Measurements from ENCODE around the gene IFT81. TPM values are rescaled to one million over a fixed set of nuclear protein-coding genes. Genes with fewer than 3 reads are reported as not detected.
A peak's percentile ranks its signal among the peaks of the same experiment; 100 is the strongest.

IFT81 gene, protein sequence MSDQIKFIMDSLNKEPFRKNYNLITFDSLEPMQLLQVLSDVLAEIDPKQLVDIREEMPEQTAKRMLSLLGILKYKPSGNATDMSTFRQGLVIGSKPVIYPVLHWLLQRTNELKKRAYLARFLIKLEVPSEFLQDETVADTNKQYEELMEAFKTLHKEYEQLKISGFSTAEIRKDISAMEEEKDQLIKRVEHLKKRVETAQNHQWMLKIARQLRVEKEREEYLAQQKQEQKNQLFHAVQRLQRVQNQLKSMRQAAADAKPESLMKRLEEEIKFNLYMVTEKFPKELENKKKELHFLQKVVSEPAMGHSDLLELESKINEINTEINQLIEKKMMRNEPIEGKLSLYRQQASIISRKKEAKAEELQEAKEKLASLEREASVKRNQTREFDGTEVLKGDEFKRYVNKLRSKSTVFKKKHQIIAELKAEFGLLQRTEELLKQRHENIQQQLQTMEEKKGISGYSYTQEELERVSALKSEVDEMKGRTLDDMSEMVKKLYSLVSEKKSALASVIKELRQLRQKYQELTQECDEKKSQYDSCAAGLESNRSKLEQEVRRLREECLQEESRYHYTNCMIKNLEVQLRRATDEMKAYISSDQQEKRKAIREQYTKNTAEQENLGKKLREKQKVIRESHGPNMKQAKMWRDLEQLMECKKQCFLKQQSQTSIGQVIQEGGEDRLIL
- 10 to 100 TPM in 1 of 4 donors, 1 to 10 TPM in 3; 3.6 to 12.6 (median 7.2) TPM for total RNA-seq

GRCh38 chr12:110124269-110124995, at the start of gene IFT81:
IFT81 (plus strand) TSS chr12:110124357; CDS start chr12:110127381, 3,024 bp downstream.
- Histone ChIP-seq H3K4me1 (peaks cover 0 to 28% (median 0%) of the 10 kb centered on the region in 3 donors), H3K36me3 (peaks cover 0 to 7% (median 0%) of the 10 kb centered on the region in 3 donors), H3K9me3 (no peaks in the 10 kb centered on the region), H3K27me3 (no peaks in the 10 kb centered on the region), H3K27ac (peak within 1 kb of the TSS; percentile 84 to 95 (median 94)), H3K4me3 (peak within 1 kb of the TSS; percentile 86 to 98 (median 92))
- TF ChIP-seq, protein P1, sequence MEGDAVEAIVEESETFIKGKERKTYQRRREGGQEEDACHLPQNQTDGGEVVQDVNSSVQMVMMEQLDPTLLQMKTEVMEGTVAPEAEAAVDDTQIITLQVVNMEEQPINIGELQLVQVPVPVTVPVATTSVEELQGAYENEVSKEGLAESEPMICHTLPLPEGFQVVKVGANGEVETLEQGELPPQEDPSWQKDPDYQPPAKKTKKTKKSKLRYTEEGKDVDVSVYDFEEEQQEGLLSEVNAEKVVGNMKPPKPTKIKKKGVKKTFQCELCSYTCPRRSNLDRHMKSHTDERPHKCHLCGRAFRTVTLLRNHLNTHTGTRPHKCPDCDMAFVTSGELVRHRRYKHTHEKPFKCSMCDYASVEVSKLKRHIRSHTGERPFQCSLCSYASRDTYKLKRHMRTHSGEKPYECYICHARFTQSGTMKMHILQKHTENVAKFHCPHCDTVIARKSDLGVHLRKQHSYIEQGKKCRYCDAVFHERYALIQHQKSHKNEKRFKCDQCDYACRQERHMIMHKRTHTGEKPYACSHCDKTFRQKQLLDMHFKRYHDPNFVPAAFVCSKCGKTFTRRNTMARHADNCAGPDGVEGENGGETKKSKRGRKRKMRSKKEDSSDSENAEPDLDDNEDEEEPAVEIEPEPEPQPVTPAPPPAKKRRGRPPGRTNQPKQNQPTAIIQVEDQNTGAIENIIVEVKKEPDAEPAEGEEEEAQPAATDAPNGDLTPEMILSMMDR (IDR thresholded peaks at IDR 0.05): peak in 1 of 6 experiments; percentile 4
- peak in 2 of 4 donors; percentile 27 to 69 for TF ChIP-seq POLR2A (IDR thresholded peaks at IDR 0.05)
- peak; percentile 65 for DNase-seq
- WGBS, 2 donors: 0% methylated on average over 10 to 12 of the region's 61 CpGs
- intact Hi-C loops (cut with DNase I): no loop called here

- intact Hi-C loops (cut with DNase I): no loop called here
- Histone ChIP-seq H3K27me3 (no peaks in the 10 kb centered on the region), H3K9me3 (no peaks in the 10 kb centered on the region), H3K27ac (no peak overlapping the region), H3K4me3 (no peak overlapping the region), H3K4me1 (peaks cover 0 to 14% (median 7%) of the 10 kb centered on the region in 3 donors), H3K36me3 (no peaks in the 10 kb centered on the region)
- WGBS, 2 donors: 76 to 89% methylated on average over 1 of the region's 1 CpG
- no peak for DNase-seq
- no peak for TF ChIP-seq POLR2A (IDR thresholded peaks at IDR 0.05)
- TF ChIP-seq, protein P1 (IDR thresholded peaks at IDR 0.05): no peak
Observed at GRCh38 chr12:110075880-110076279, 48.3 kb upstream of the IFT81 start.

GRCh38 chr12:110077800-110078199, 46.4 kb upstream of the IFT81 start:
- Histone ChIP-seq H3K27me3 (no peaks in the 10 kb centered on the region), H3K4me3 (no peak overlapping the region), H3K4me1 (peaks cover 0 to 12% (median 3%) of the 10 kb centered on the region in 3 donors), H3K27ac (no peak overlapping the region), H3K36me3 (no peaks in the 10 kb centered on the region), H3K9me3 (no peaks in the 10 kb centered on the region)
- DNase-seq: no peak
- WGBS, 2 donors: 67 to 80% methylated on average over 4 of the region's 4 CpGs
- no peak for TF ChIP-seq POLR2A (IDR thresholded peaks at IDR 0.05)
- TF ChIP-seq, protein P1 (IDR thresholded peaks at IDR 0.05): no peak
- intact Hi-C loops (cut with DNase I): no loop called here

DNA sequence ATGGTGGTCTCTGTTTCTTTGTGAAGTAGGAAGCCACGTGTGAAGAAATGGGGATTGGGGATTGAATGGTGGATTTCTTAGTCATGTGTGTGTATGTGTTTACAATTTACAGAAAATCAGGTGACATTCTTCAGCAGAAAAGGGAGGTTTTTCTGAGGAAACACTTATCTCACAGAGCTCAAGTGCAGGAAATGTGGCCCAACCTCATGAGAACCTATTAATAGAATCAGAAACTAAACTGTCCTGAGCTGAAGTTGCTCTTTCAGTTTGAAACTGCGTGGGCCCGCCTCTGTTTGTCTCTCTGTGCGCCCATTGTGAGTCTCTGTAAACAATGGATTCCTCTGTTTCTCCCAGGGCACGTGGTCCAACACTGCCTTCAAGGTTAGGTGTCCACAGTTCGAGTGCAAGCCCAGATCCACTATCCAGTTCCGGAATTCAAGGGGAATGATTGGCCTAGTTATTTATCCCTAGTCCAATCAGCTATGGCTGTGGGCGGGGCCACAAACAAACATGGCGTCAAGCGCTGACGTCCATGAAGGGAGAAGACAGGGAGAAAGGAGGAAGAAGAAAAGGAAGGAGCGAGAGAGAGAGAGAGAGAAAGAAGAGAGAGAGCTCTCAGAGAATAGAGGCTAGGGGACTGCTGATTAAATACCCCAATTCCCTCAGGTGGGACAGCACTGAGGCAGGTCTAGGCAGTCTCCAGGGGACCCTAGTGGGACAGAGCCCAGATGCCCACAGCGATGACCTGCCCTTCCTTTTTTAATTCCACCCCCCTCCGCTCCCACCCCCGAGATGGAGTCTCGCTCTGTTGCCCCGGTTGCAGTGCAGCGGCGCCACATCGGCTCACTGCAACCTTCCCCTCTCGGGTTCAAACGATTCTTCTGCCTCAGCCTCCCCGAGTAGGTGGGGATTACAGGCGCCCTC, 44.4 kb upstream of the IFT81 start:
- H3K4me3 ChIP-seq: peak overlapping the region in 2 of 4 donors; percentile 9 to 41
- H3K4me1 ChIP-seq: no peaks in the 10 kb centered on the region
- H3K27ac ChIP-seq: peak overlapping the region; percentile 0 to 59 (median 34)
- DNase-seq: no peak
- intact Hi-C loops (cut with DNase I): no loop called here
- TF ChIP-seq, protein P1 (IDR thresholded peaks at IDR 0.05): no peak
- no peak for TF ChIP-seq POLR2A (IDR thresholded peaks at IDR 0.05)
- 63 to 76% methylated on average over 17 to 22 of the region's 24 CpGs for WGBS, 2 donors
- no peaks in the 10 kb centered on the region for H3K9me3 ChIP-seq
- H3K27me3 ChIP-seq: no peaks in the 10 kb centered on the region
- no peaks in the 10 kb centered on the region for H3K36me3 ChIP-seq
